BE2C (cell line): ENCODE results near the gene BUB1B.

Experiments used
- DNase-seq: peaks from one replicate; pipeline ENCODE4 v3.0.0-alpha.2; 2020
- H3K27me3 ChIP-seq: fragments of 250-450 bp; sonication (Bioruptor Pico); 2 replicates; pipeline ENCODE4 v1.5.1; 2020; ENCODE audit warnings: mild to moderate bottlenecking
- H3K36me3 ChIP-seq: fragments of 250-450 bp; sonication (Bioruptor Pico); 2 replicates; pipeline ENCODE4 v1.5.1; 2020; ENCODE audit warnings: mild to moderate bottlenecking
- H3K4me1 ChIP-seq: fragments of 250-450 bp; sonication (Bioruptor Pico); 2 replicates; pipeline ENCODE4 v1.5.1; 2020
- H3K4me3 ChIP-seq: 2 replicates; pipeline ENCODE4 v1.5.1; 2011; ENCODE audit warnings: low read depth, low read length
- H3K9me3 ChIP-seq: fragments of 250-450 bp; sonication (Bioruptor Pico); 2 replicates; pipeline ENCODE4 v1.5.1; 2020
- TF ChIP-seq, protein P1 (sequence below): IDR thresholded peaks from 2 replicates; pipeline ENCODE4 v1.5.1; 2012; ENCODE audit warnings: mild to moderate bottlenecking, low read depth, low read length

The BUB1B gene

DNA sequence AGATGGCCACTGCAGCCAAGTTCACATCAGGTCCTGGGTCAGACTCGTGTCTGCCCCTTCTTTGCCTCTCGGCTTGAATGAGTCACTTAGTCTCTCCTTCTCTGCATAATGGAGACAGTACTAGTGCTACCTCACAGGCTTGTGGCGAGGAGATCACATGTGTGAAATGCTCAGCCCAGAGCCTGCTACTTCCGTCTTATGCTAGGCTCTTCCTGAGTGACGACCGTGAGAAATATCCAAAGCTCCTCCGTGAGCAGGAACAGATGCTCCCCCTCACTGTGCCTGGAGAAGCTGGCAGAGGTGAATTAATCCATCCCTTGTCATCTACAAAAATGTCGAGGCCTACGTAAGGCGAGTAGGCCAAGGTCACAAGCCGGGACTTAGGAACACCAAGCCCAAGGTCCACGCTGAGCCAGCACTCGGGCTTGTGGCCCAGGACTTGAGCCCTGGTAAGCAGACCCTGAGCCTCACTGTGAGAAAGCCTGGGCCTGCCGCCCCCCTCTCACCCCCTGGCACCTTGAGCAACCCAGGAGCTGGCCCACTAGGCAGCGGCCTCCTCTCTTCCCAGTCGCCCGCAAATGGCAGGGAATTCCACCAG, 95.9 kb downstream of the BUB1B start:
- no peak overlapping the region for H3K4me3 ChIP-seq
- no peaks in the 10 kb centered on the region for H3K9me3 ChIP-seq
- no peak for DNase-seq
- H3K36me3 ChIP-seq, result no peaks in the 10 kb centered on the region
- H3K4me1 ChIP-seq, result no peaks in the 10 kb centered on the region
- TF ChIP-seq, protein P1, sequence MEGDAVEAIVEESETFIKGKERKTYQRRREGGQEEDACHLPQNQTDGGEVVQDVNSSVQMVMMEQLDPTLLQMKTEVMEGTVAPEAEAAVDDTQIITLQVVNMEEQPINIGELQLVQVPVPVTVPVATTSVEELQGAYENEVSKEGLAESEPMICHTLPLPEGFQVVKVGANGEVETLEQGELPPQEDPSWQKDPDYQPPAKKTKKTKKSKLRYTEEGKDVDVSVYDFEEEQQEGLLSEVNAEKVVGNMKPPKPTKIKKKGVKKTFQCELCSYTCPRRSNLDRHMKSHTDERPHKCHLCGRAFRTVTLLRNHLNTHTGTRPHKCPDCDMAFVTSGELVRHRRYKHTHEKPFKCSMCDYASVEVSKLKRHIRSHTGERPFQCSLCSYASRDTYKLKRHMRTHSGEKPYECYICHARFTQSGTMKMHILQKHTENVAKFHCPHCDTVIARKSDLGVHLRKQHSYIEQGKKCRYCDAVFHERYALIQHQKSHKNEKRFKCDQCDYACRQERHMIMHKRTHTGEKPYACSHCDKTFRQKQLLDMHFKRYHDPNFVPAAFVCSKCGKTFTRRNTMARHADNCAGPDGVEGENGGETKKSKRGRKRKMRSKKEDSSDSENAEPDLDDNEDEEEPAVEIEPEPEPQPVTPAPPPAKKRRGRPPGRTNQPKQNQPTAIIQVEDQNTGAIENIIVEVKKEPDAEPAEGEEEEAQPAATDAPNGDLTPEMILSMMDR, result no peak
- peaks cover 5% of the 10 kb centered on the region for H3K27me3 ChIP-seq

DNA sequence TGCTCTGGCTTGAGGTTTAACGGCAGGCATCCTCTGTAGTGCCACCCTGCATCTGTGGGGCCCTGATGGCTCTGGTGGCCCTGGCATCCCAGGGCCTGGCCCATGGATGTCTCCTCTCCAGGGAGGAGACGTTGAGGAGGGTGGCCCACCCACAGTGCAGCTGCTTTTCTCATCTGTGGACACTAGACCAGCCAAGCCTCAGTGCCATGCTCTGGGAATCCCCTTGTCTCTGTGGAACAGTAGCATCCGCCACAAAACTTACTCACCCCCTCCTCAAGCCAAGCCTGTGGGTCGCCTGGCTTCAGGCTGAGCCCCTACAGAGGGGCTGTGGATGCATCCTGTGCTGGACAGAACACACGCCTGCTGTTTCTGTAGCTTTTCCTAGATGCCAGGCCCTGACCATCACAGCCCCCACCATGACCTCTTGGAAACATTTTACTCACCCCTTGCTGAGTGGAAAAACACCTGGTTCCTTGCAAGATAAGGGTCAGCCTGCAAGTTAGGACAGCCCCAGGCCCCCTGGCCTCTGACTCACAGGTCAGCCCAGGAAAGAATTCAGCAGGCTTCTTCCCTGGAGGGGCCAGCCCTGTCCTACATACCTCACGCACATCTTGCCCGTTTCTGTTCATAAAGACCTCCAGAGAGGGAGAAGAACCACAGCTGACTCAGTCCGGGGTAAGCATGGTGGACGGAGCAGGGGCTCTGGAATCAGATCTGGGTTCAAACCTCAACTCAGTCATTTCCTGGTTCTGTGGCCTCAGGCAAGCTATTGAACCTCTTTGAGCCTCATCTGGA, 97.0 kb downstream of the BUB1B start:
- DNase-seq, result no peak
- no peak overlapping the region for H3K4me3 ChIP-seq
- TF ChIP-seq, protein P1, result no peak
- H3K4me1 ChIP-seq, result no peaks in the 10 kb centered on the region
- H3K27me3 ChIP-seq, result no peaks in the 10 kb centered on the region; the same call in 1 of the 2 replicates
- no peaks in the 10 kb centered on the region for H3K36me3 ChIP-seq
- no peaks in the 10 kb centered on the region for H3K9me3 ChIP-seq

DNA sequence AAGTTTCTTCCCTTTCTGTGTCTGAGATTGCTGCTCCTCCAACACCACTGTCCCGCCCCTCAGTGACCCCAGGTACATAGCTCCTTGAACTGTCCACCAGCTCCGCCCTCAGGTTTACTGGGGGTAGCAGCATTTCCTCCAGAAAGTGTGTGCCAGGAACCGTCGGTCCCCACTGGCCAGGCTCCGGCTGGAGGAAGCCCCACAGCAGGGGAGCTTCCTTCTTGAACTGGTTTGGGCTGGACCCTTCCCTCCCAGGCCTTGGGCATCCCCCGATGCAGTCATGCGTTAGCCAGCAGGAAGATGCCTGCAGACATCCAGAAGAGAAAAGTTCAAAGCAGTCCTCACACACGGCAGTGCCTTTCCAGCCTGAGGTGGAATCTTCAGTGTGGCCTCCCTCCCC, 97.7 kb downstream of the BUB1B start:
- H3K4me1 ChIP-seq, result no peaks in the 10 kb centered on the region
- H3K4me3 ChIP-seq, result no peak overlapping the region
- no peaks in the 10 kb centered on the region for H3K36me3 ChIP-seq
- no peaks in the 10 kb centered on the region for H3K9me3 ChIP-seq
- no peak for DNase-seq
- TF ChIP-seq, protein P1, result no peak
- no peaks in the 10 kb centered on the region for H3K27me3 ChIP-seq

- DNase-seq, result no peak
- Histone ChIP-seq H3K9me3 (no peaks in the 10 kb centered on the region), H3K4me1 (no peaks in the 10 kb centered on the region), H3K36me3 (no peaks in the 10 kb centered on the region), H3K27me3 (no peaks in the 10 kb centered on the region), H3K4me3 (no peak overlapping the region)
- TF ChIP-seq, protein P1, result no peak
Measured at GRCh38 chr15:40259021-40259420, 98.2 kb downstream of the BUB1B start.

GRCh38 chr15:40263024-40263754, 102.3 kb downstream of the BUB1B start:
- no peak for DNase-seq
- Histone ChIP-seq H3K4me1 (no peaks in the 10 kb centered on the region), H3K4me3 (no peak overlapping the region), H3K36me3 (no peaks in the 10 kb centered on the region), H3K9me3 (no peaks in the 10 kb centered on the region), H3K27me3 (no peaks in the 10 kb centered on the region)
- TF ChIP-seq, protein P1, result no peak
